Heart left ventricle (tissue), 13 donors: ENCODE measurements around the gene WASF3.

ENCODE experiments used
- POLR2A ChIP-seq, 2 donors: fragments of 450-650 bp; IDR thresholded peaks; one replicate each; pipeline ENCODE4 v1.6.1; 2017; ENCODE audit warnings: antibody characterized with exemption in 2 of 2, mild to moderate bottlenecking in 2 of 2, moderate library complexity in 2 of 2
- TF ChIP-seq, protein P1 (sequence below), 12 donors: fragments of 200-600 bp; sonication (generic) in 4 of 12; IDR thresholded peaks; one replicate each; pipeline versions ENCODE4 v1.5.0 to v1.8.0; 2018 to 2022; ENCODE audit warnings: antibody characterized with exemption in 12 of 12, mild to moderate bottlenecking in 5 of 12
- donor health status: ischemic (EF 13 %, LVEDD 7.1; RV severe dilation, severe dysfunction).
- donor health status: DM: no; HTN: yes; CAD: no.
- donor health status: DM: no; HTN: no; CAD: no.
- donor health status: ischemic (EF 25% LVEDD 6.9; RV normal size, moderate dysfunction).
- donor health status: ischemic (EF 25% LVEDD 5.7; RV mildly dilated, moderate dysfunction).
- donor health status: ischemic (EF 35%, LVEDD 5.7; RV mildly dilated, moderate dysfunction).
- donor health status: nonischemic (EF 11% LVEDD 7.7; RV severe dilation, severe dysfunction).
- donor health status: DM: yes; HTN: yes; CAD: no.
- donor health status: PGD.
- donor health status: ischemic (EF 29% LVEDD 5.4; RV normal size, mild dysfunction).
- donor health status: nonischemic (EF 23%, LVEDD 6.1; RV moderate dilation, normal function).

DNA sequence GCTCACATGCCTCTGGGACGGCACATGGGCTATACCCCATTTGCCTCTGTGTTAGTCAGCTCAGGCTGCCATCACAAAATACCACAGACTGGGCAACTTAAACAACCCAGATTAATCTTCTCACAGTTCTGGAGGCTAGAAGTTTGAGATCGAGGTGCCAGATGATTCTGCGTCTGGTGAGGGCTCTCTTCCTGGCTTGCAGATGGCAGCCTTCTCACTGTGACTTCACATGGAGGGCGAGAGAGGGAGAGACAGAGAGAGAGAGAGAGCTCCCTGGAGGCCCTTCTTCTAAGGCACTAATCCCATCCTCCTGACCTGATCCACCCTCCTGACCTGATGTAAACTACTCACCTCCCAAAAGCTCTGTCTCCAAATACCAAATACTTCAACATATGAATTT lies 148.1 kb downstream of the WASF3 start:
- no peak for TF ChIP-seq POLR2A (IDR thresholded peaks at IDR 0.05)
- TF ChIP-seq, protein P1, sequence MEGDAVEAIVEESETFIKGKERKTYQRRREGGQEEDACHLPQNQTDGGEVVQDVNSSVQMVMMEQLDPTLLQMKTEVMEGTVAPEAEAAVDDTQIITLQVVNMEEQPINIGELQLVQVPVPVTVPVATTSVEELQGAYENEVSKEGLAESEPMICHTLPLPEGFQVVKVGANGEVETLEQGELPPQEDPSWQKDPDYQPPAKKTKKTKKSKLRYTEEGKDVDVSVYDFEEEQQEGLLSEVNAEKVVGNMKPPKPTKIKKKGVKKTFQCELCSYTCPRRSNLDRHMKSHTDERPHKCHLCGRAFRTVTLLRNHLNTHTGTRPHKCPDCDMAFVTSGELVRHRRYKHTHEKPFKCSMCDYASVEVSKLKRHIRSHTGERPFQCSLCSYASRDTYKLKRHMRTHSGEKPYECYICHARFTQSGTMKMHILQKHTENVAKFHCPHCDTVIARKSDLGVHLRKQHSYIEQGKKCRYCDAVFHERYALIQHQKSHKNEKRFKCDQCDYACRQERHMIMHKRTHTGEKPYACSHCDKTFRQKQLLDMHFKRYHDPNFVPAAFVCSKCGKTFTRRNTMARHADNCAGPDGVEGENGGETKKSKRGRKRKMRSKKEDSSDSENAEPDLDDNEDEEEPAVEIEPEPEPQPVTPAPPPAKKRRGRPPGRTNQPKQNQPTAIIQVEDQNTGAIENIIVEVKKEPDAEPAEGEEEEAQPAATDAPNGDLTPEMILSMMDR (IDR thresholded peaks at IDR 0.05), result no peak
